ENCODE measurements around the gene PAGR1. TPM values are rescaled to one million over a fixed set of nuclear protein-coding genes. Genes with fewer than 3 reads are reported as not detected.

PAGR1 gene
- total and polyA plus RNA-seq, 9 of the 15 experiments (the other 6 are each of a cell fraction or from before 2014, with no cell fraction given), result 1.4 to 58.2 (median 16.8) TPM

- TF ChIP-seq ZBTB33 (CRISPR knock-in tag; IDR thresholded peaks at IDR 0.05) (no peak), MEF2D (tag; conservative IDR thresholded peaks at IDR 0.05; ENCODE audit: low read depth) (peak; percentile 47; the same call in 1 of the 2 replicates), SUPT5H (IDR thresholded peaks at IDR 0.05) (peak; percentile 72), MED1 (CRISPR knock-in tag; IDR thresholded peaks at IDR 0.05; ENCODE audit: borderline replicate concordance) (no peak), RERE (CRISPR knock-in tag; IDR thresholded peaks at IDR 0.05; ENCODE audit: borderline replicate concordance) (no peak), NUFIP1 (IDR thresholded peaks at IDR 0.05; ENCODE audit: partially characterized antibody) (no peak), HIVEP1 (CRISPR knock-in tag; IDR thresholded peaks at IDR 0.05) (no peak), LCOR (CRISPR knock-in tag; IDR thresholded peaks at IDR 0.05) (0 out of 2 replicates have a peak, but pooled peaks have one; percentile 14), BRCA1 (IDR thresholded peaks at IDR 0.05) (no peak), BRCA1 (CRISPR knock-in tag; IDR thresholded peaks at IDR 0.05) (no peak), ZNF518B (CRISPR knock-in tag; IDR thresholded peaks at IDR 0.05) (no peak), TEAD4 (IDR thresholded peaks at IDR 0.05; ENCODE audit: low read length) (peak; percentile 18; the same call in 1 of the 2 replicates), TEAD4 (CRISPR knock-in tag; IDR thresholded peaks at IDR 0.05; ENCODE audit: borderline replicate concordance) (no peak), ZNF780A (CRISPR knock-in tag; IDR thresholded peaks at IDR 0.05) (0 out of 2 replicates have a peak, but pooled peaks have one; percentile 24), NR2F6 (CRISPR knock-in tag; IDR thresholded peaks at IDR 0.05) (no peak), SREBF2 (CRISPR knock-in tag; IDR thresholded peaks at IDR 0.05) (no peak), ZNF511 (CRISPR knock-in tag; IDR thresholded peaks at IDR 0.05) (no peak), NFIC (IDR thresholded peaks at IDR 0.05) (peak; percentile 25; the same call in 1 of the 2 replicates)
These were observed 4.6 kb upstream of the PAGR1 start (continued) for GRCh38 chr16:29811170-29811895.

Data from K562 (cell line).